ENCODE measurements around the gene TMEM9. TPM values are rescaled to one million over a fixed set of nuclear protein-coding genes. Genes with fewer than 3 reads are reported as not detected.

TMEM9 gene
- total and polyA plus RNA-seq, 10 donors: 21.5 to 50.3 (median 34.7) TPM

DNA sequence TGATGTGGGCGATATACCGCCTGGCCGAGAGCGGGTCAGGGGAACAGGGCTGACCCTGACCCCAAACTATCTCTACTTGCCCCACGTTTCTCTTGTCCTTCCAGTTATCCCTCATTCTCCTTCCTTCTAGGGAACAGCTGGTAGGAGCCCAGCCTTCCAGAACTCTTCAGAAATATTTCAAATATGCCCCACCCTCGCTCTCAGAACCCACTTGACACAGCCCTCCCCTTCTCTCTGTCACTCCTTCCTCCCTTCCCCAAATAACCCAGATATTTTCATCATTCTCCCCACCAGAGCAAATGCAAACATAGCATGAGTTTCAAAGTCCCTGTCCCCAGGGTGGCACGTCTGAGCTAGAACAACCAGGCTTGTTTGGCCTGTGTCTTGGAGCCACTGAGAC is 43.1 kb downstream of the TMEM9 start:
- TF ChIP-seq, protein P1, sequence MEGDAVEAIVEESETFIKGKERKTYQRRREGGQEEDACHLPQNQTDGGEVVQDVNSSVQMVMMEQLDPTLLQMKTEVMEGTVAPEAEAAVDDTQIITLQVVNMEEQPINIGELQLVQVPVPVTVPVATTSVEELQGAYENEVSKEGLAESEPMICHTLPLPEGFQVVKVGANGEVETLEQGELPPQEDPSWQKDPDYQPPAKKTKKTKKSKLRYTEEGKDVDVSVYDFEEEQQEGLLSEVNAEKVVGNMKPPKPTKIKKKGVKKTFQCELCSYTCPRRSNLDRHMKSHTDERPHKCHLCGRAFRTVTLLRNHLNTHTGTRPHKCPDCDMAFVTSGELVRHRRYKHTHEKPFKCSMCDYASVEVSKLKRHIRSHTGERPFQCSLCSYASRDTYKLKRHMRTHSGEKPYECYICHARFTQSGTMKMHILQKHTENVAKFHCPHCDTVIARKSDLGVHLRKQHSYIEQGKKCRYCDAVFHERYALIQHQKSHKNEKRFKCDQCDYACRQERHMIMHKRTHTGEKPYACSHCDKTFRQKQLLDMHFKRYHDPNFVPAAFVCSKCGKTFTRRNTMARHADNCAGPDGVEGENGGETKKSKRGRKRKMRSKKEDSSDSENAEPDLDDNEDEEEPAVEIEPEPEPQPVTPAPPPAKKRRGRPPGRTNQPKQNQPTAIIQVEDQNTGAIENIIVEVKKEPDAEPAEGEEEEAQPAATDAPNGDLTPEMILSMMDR (IDR thresholded peaks at IDR 0.05 in 8 of 11, conservative IDR thresholded peaks at IDR 0.05 in 3 of 11): no peak
- TF ChIP-seq POLR2A (IDR thresholded peaks at IDR 0.05) (no peak), POLR2AphosphoS5 (IDR thresholded peaks at IDR 0.05) (no peak)
- no peaks in the 10 kb centered on the region for H3K36me3 ChIP-seq
- H3K27me3 ChIP-seq (replicated peaks in 1 of 7): peaks cover 0 to 33% (median 12%) of the 10 kb centered on the region in 7 donors
- peaks cover 5 to 21% (median 10%) of the 10 kb centered on the region in 6 donors for H3K4me1 ChIP-seq
- no peaks in the 10 kb centered on the region for H3K9me3 ChIP-seq
- no peak overlapping the region for H3K4me3 ChIP-seq
- intact Hi-C loops (cut with DNase I; ENCODE audit: low total_unique reads): loop anchor here (5.0 kb wide), 1 partner anchor 139 kb away; no protein-coding TSS in a partner anchor
- no peak overlapping the region for H3K27ac ChIP-seq
- WGBS, 5 donors: 67 to 84% (median 74%) methylated on average over 7 of the region's 7 CpGs
- no peak for DNase-seq

DNA sequence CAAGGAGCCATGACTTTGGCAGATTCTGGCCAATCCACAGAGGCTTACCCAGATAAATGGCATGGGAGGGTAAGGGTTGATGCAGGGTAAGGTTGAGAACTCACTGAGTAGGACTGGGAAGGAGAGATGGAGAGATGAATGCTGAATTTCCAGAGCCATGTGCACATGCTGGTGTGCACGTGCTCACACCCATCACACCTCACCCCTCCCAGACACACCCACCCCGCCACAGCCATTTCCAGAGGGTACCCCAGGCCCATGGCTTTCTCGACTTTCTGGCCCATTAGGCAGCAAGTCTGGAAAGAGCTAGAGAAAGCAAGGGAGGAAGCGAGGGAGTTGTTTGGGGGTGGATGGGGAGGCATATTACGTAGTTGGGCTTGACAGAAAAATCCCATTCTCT is 43.7 kb downstream of the TMEM9 start:
- Histone ChIP-seq H3K27me3 (replicated peaks in 1 of 7) (peaks cover 0 to 28% (median 12%) of the 10 kb centered on the region in 7 donors), H3K27ac (no peak overlapping the region), H3K9me3 (no peaks in the 10 kb centered on the region), H3K36me3 (no peaks in the 10 kb centered on the region), H3K4me3 (no peak overlapping the region), H3K4me1 (peaks cover 5 to 21% (median 10%) of the 10 kb centered on the region in 6 donors)
- TF ChIP-seq POLR2A (IDR thresholded peaks at IDR 0.05) (no peak), POLR2AphosphoS5 (IDR thresholded peaks at IDR 0.05) (no peak)
- TF ChIP-seq, protein P1 (IDR thresholded peaks at IDR 0.05 in 8 of 11, conservative IDR thresholded peaks at IDR 0.05 in 3 of 11): no peak
- intact Hi-C loops (cut with DNase I; ENCODE audit: low total_unique reads): loop anchor here (5.0 kb wide), 1 partner anchor 138 kb away; no protein-coding TSS in a partner anchor
- no peak for DNase-seq
- 80 to 91% (median 85%) methylated on average over 5 of the region's 5 CpGs for WGBS, 5 donors

DNA sequence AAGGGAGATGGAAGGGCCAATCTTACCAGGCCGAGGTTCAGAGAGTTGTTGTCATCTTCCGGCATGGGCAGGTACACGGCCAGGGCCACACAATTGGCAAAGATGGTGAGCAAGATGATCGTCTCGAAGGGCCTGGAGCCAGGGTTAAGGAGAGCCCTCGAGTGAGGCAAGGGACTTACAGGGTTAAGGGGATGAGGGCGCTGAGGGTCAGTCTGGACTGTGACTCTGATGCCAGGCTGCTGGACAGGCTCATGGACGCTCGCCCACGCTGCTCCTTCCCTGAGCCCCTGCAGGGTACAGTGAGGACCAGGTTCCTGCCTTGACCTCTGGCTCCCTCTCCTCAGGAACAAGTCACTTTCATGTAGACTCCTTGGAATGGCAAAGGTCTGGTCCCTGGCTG is 44.1 kb downstream of the TMEM9 start:
- Histone ChIP-seq H3K27ac (no peak overlapping the region), H3K27me3 (replicated peaks in 1 of 7) (peaks cover 0 to 23% (median 10%) of the 10 kb centered on the region in 7 donors), H3K9me3 (no peaks in the 10 kb centered on the region), H3K4me3 (no peak overlapping the region), H3K4me1 (peaks cover 5 to 16% (median 10%) of the 10 kb centered on the region in 6 donors), H3K36me3 (no peaks in the 10 kb centered on the region)
- no peak for DNase-seq
- intact Hi-C loops (cut with DNase I; ENCODE audit: low total_unique reads): loop anchor here (5.0 kb wide), 1 partner anchor 138 kb away; no protein-coding TSS in a partner anchor
- 80 to 95% (median 89%) methylated on average over 7 to 10 of the region's 10 CpGs for WGBS, 5 donors
- no peak for TF ChIP-seq POLR2AphosphoS5 (IDR thresholded peaks at IDR 0.05)
- no peak for TF ChIP-seq POLR2A (IDR thresholded peaks at IDR 0.05)
- TF ChIP-seq, protein P1 (IDR thresholded peaks at IDR 0.05 in 8 of 11, conservative IDR thresholded peaks at IDR 0.05 in 3 of 11): no peak

DNA sequence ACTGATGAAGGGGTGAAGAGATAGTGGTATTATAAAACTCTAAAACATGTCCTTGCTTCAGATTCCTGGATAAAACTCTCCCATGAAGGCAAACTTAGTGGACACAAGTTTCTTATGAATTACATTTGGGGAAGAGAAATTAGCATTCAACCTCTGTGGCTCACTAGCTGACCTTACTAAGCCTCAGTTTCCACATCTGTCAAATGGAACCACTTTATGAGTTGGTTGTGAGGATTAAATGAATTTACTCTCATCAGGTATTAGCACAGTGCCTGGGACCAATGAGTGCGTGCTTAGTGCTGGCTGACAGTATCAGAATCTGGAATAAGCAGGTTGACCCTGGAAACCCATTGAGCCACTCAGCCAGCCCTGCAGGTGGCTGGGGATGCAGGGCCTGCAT is 44.6 kb downstream of the TMEM9 start:
- no peaks in the 10 kb centered on the region for H3K36me3 ChIP-seq
- H3K27me3 ChIP-seq (replicated peaks in 1 of 7): peaks cover 0 to 18% (median 5%) of the 10 kb centered on the region in 7 donors
- 95 to 100% (median 96%) methylated on average over 1 of the region's 1 CpG for WGBS, 5 donors
- peaks cover 4 to 11% (median 8%) of the 10 kb centered on the region in 6 donors for H3K4me1 ChIP-seq
- no peak for DNase-seq
- no peak overlapping the region for H3K4me3 ChIP-seq
- no peaks in the 10 kb centered on the region for H3K9me3 ChIP-seq
- no peak for TF ChIP-seq POLR2AphosphoS5 (IDR thresholded peaks at IDR 0.05)
- TF ChIP-seq, protein P1 (IDR thresholded peaks at IDR 0.05 in 8 of 11, conservative IDR thresholded peaks at IDR 0.05 in 3 of 11): no peak
- TF ChIP-seq POLR2A (IDR thresholded peaks at IDR 0.05): no peak
- no peak overlapping the region for H3K27ac ChIP-seq
- intact Hi-C loops (cut with DNase I; ENCODE audit: low total_unique reads): loop anchor here (5.0 kb wide), 1 partner anchor 137 kb away; no protein-coding TSS in a partner anchor
